Measurements from ENCODE around the gene GEMIN5.
"Not testable (repeated sequence)": the region's sequence is repeated elsewhere in the genome, so short reads cannot be mapped to it uniquely, and the experiment has no call there.

GEMIN5 gene

GRCh38 chr5:154937718-154938466, at the start of gene GEMIN5:
TSS of gene GEMIN5 (minus strand) at chr5:154938211. CDS start at chr5:154938133, 78 bp downstream.
- DNase-seq: peak; percentile 91

GRCh38 chr5:154986151-154986550, 48.1 kb upstream of the GEMIN5 start:
- no peak for DNase-seq

DNA sequence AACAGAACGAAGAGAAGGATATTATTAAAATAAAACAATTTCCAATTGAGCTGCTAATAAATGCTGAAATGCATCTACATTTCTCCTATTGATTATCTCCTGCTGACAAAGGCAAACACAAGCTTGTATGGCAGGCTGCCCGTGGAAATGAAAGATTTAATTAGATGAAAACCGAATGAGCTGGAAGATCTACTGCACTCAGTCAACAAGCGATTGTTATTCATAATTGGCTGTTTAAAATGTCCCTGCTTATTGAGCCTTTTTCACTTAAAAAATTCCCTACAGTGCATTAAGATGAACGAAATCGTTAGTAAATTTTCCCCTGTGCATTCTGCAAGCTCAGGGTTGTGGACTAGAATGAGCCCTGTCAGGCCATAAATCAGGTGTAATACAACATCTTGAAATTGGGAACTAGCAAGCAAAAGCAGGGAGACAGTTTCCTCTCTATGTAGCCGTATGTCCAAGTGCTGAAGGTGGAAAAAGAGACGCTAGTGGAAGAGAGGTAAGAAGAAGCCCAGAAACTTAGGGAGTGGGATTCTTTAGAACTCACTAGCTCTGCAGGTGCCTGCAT, 47.0 kb upstream of the GEMIN5 start:
- no peak for DNase-seq

GRCh38 chr5:154978294-154978693, 40.3 kb upstream of the GEMIN5 start:
- not testable (repeated sequence) for DNase-seq

GRCh38 chr5:154977409-154977808, 39.4 kb upstream of the GEMIN5 start:
- no peak for DNase-seq

DNA sequence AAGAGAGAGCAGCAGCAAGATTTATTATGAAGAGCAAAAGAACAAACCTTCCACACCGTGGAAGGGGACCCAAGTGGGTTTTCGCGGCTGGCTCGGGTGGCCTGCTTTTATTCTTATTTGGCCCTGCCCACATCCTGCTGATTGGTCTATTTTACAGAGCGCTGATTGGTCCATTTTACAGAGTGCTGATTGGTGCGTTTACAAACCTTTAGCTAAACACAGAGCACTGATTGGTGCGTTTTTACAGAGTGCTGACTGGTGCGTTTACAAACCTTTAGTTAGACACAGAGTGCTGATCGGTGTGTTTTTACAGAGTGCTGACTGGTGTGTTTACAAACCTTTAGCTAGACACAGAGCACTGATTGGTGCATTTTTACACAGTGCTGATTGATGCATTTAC, 38.1 kb upstream of the GEMIN5 start:
- not testable (repeated sequence) for DNase-seq

GRCh38 chr5:154972476-154973080, 34.6 kb upstream of the GEMIN5 start:
- peak; percentile 50 for DNase-seq

DNA sequence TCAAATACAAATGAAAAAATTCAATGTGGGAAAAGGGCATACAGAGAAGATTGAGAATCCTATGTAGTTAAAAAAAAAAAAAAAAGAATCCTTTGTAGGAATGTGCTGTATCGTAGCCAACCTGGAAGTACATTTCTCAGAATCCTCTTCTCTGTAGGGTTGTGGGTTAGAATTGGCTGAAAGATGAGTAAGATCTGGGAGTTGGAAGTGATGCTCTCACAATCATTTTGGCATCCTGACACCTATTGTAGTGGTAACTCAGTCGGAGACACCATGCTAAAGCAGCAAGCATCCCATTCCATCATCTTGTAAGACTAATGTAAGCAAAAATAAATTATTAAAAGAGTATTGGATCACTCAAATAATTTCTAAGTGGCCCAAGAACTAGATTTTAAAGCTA, 33.5 kb upstream of the GEMIN5 start:
- DNase-seq: no peak

- no peak for DNase-seq
These were observed 32.7 kb upstream of the GEMIN5 start for GRCh38 chr5:154970759-154971158.

- no peak for DNase-seq
These were observed 30.9 kb upstream of the GEMIN5 start for GRCh38 chr5:154968953-154969352.

GRCh38 chr5:154967421-154968024, 29.5 kb upstream of the GEMIN5 start:
- no peak for DNase-seq

DNA sequence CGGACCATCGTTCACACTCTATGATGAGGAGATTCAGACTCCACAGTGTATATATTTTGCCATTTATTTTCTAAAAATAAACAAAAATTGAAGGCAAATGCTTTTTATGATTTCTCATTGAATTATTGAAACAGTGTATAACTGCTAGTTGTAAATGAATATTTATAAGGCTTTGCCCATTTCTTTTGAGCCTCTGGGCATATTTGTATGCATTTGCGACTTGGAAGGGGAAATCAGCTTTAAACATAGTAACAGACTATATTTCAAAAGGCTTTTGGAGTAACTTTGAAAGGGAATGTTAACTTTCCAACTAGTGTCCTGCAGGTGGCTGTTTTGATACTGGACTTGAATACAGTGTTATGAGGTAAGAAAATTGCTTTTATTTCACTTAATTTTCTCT, 28.9 kb upstream of the GEMIN5 start:
- no peak for DNase-seq

DNA sequence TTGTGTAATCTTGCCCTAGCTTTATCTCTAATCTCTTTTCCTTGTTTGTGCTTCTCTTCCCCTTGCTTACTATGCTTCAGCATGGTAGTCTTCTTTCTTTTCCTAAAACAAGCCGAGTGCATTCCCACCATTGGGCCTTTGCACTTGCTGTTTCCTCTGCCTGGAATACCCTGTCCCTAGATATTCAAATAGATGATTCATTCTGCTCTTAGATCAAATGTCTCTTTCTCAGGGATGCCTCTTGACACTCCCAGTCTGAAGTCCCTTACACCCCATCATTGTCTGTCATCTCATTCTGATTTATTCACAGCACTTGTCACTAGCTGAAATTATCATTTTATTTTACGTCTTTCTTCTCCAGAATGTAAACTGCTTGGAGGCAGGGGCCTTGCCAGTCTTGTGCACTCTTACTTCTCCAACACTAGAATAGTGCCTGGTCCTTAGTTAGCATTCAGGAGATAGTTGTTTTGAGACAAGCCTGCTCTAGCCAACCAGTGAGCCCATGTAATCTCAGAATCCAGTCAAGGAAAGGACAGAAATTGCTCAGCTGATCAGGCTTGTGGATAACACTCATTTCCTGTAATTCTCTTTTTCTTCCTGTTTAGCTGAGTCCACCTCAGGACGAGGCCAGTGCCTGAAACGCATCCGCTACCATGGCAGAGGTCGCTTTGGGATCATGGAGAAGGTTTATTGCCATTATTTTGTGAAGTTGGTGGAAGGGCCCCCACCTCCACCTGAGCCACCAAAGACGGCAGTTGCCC, 28.2 kb upstream of the GEMIN5 start:
- DNase-seq: no peak

DNA sequence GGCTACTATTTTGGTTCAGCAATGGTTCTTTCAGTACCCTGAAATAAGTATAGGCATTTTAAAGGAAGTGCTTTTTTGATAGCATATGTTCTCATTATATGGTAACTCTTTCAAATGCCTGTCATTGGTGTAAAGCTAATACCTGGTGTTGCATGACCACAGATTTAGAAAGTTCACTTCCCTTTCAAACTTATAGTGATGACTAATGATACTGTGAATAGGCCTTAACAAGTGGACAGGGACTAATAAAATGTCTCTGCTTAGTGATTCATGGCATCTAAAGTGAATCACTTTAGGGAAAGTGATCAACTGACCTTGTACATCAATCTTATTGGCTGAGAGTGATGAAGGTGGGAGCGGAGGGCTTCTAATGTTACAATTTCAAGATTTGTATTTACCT, 24.5 kb upstream of the GEMIN5 start:
- no peak for DNase-seq

- DNase-seq: no peak
These were observed 18.7 kb upstream of the GEMIN5 start for GRCh38 chr5:154956712-154957111.

DNA sequence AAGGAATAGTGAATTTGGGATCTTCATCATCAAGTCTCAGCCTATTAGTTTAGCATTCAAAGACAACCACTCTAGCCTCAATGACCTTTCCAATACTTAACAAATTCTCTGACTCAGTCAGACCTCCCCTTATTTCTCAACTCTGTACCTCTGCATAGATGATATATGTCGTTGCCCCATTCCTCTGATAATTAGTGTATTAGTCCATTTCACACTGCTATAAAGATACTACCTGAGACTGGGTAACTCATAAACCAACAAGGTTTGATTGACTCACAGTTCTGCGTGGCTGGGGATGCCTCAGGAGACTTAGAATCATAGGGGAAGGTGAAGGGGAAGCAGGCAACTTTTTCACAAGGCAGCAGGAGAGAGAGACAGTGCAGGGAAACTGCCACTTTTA, 11.8 kb upstream of the GEMIN5 start:
- DNase-seq: no peak

GRCh38 chr5:154948313-154948712, 10.3 kb upstream of the GEMIN5 start:
- DNase-seq: no peak

GRCh38 chr5:154947778-154948177, 9.8 kb upstream of the GEMIN5 start:
- no peak for DNase-seq

DNA sequence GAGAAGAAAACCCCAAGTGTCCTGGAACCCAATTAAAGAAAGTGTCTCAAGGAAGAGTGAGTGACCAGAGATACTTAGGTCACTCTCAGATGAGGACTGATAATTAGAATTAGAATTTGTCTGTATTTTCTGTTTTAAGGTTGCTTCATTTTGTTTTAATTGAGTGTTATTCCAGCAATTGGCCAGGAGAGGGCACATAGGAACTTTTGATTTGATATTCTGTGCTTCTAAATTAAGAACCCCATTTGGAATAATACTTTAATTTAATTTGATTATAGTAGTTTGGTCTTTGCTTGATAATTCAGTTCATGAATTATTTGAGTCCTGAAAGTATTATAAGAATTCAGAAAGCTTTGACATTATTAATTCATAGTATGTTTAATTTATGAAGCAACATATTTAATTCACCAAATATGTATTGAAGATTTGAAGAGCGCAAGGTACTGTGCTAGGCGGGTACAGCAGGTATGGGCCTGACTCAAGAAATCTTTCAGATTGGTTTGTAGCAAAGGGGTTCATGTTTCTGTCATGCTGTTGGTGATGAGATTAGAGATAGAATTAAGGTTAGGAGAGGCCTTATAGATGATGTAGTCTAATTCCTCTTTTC, 7.8 kb upstream of the GEMIN5 start:
- no peak for DNase-seq

GRCh38 chr5:154944716-154945115, 6.7 kb upstream of the GEMIN5 start:
- no peak for DNase-seq

- no peak for DNase-seq
These were observed 5.5 kb upstream of the GEMIN5 start for GRCh38 chr5:154943527-154943926.

GRCh38 chr5:154940772-154941620, 3.0 kb upstream of the GEMIN5 start, which contains the start of gene MRPL22:
TSS of gene MRPL22 (plus strand) at chr5:154941073. CDS start at chr5:154941111, 38 bp downstream.
- DNase-seq: peak; percentile 96

Measured in right forelimb (tissue), 1 donor.